Fibroblast of villous mesenchyme (primary cell): ENCODE data around the gene TMEM135. TPM values are rescaled to one million over a fixed set of nuclear protein-coding genes. Genes with fewer than 3 reads are reported as not detected.
A peak's percentile ranks its signal among the peaks of the same experiment; 100 is the strongest.
"Not testable (repeated sequence)": the region's sequence is repeated elsewhere in the genome, so short reads cannot be mapped to it uniquely, and the experiment has no call there.

Experiments used
- DNase-seq: peaks from one replicate; pipeline ENCODE4 v3.0.0-alpha.2; 2010; ENCODE audit warnings: low read depth
- H3K4me3 ChIP-seq: 2 replicates; pipeline ENCODE4 v1.5.1; 2011; ENCODE audit warnings: low read depth, mild to moderate bottlenecking, low read length
- total RNA-seq: library from RNA; depleted of rRNA; stranded (reverse); fragments of >200 nt; gene quantifications from 2 replicates; pipeline ENCODE4 v1.2.3, GENCODE V29; 2012
- TF ChIP-seq, protein P1 (sequence below): IDR thresholded peaks from 2 replicates; pipeline ENCODE4 v1.5.1; 2012; ENCODE audit warnings: low read depth, mild to moderate bottlenecking, low read length; ENCODE audit not compliant: insufficient read depth

The TMEM135 gene
- total RNA-seq, 1 donor, result 35.4 TPM

DNA sequence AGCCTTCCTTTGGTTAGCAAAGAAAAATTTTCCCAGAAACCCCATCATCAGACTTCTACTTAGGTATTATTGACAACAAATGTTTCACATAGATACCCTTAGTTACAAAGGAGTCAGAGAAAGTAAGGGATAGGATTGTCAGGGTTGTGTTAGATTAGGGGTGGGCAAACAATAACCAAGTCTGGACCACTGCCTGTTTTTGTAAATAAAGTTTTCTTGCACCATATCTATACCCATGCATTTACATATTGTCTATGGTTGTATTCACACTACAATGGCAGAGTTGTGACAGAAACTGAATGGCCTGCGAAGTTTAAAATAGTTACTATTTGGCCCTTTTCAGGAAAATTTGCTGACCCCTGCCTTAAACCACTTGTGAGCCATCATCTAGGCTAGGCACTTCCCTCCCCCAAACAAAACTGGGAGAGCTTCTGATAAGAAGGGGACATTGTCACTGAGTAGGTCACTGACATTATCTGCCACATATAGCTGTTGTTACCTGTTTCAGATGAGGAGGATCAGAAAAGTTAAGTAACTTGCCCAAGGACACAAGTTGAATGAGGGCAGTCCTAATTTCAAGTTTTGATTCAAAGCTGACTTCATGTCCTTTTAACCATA lies 40.7 kb upstream of the TMEM135 start:
- H3K4me3 ChIP-seq, result no peak overlapping the region
- no peak for DNase-seq
- TF ChIP-seq, protein P1, sequence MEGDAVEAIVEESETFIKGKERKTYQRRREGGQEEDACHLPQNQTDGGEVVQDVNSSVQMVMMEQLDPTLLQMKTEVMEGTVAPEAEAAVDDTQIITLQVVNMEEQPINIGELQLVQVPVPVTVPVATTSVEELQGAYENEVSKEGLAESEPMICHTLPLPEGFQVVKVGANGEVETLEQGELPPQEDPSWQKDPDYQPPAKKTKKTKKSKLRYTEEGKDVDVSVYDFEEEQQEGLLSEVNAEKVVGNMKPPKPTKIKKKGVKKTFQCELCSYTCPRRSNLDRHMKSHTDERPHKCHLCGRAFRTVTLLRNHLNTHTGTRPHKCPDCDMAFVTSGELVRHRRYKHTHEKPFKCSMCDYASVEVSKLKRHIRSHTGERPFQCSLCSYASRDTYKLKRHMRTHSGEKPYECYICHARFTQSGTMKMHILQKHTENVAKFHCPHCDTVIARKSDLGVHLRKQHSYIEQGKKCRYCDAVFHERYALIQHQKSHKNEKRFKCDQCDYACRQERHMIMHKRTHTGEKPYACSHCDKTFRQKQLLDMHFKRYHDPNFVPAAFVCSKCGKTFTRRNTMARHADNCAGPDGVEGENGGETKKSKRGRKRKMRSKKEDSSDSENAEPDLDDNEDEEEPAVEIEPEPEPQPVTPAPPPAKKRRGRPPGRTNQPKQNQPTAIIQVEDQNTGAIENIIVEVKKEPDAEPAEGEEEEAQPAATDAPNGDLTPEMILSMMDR, result no peak

DNA sequence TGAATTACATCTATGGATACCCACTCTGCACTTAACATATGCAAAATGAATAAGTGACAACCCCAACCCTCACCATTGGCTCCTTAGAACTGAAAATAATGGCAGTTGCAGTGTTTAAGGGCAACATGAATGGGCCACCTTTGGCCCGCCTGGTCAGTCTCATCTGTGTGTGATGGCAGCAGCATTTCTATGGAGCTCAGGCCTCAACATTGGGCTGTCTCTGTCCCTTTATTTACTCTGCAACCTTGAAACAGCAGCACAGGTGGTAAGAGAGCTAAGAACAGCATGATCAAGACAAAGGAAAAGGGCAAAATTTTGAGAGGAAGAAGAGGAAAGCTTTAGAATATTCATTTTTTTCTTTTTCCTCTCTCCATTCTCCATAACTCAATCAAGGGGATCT lies 38.3 kb upstream of the TMEM135 start:
- TF ChIP-seq, protein P1, result no peak
- H3K4me3 ChIP-seq, result no peak overlapping the region
- DNase-seq, result no peak

DNA sequence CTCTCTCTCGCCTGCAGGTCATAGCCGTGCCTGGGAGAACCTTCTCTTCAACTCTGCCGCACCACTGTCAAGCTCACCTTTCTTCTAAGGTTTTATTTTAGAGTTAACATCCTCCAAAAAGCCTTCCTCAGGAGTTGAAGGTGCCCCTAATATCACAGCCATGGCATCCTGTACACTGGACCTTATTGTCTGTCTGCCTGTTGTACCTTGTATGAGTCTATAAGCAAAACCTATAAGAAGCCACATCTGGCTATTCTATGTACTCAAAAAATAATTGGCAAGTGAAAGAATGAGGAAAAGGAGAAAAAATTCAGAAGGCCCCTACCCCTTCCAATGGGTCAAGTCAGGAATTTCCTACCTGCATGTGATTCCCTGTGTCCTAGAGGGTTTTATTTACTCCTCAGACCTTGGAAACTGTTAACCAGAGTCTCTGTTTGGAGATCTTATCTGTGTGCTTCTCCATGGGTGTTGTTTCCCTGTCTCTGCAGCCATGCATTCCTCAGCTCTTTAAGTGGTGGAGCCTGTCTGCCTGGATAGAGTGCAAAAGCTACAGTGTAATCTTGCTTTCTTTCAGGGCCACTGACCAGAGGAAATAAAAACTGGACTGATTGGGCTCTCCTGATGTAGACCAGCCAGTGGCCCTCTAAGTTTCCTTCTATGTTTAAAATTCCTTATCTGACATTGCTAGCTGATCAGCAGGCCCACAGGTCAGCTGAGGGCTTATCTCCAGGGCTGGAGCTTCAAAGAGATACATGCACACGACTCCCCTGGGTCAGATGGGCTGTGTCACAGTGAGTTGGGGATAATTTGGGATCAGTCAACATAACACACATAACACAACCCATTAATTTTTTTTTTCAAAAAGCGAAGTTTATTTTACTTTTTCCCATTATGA lies 37.6 kb upstream of the TMEM135 start:
- TF ChIP-seq, protein P1, result no peak
- peak; percentile 66 for DNase-seq
- no peak overlapping the region for H3K4me3 ChIP-seq

DNA sequence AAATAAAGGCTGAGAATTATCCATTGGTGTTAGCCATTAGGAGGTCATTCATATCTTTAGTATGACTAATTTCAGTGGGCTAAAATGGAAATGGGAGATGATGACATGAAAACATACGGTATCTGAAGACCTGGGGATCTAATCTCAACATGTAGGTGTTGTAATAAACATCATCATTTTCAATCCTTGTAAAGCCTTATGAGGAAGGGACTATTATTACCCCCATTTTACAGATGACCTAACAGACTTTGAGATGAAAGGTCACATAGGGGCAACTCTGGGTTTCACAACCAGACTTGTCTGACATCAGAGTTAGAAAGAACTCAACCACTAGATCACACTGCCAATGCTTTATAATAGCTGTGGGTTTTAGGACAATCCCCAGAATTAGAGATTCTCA lies 34.8 kb upstream of the TMEM135 start:
- no peak for DNase-seq
- H3K4me3 ChIP-seq, result no peak overlapping the region
- TF ChIP-seq, protein P1, result no peak

DNA sequence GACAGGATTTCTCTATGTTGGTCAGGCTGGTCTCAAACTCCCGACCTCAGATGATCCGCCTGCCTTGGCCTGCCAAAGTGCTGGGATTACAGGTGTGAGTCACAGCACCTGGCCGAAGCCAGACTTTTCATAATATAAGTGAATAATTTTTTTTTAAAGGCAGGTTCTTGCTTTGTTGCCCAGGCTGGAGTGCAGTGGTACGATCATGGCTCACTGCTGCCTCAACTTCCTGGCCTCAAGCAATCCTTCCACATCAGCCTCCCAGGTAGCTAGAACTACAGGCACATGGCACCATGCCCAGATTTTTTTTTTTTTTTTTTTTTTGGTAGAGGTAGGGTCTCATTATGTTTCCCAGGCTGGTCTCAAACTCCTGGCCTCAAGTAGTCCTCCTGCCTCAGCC lies 33.5 kb upstream of the TMEM135 start:
- not testable (repeated sequence) for DNase-seq, H3K4me3 ChIP-seq

DNA sequence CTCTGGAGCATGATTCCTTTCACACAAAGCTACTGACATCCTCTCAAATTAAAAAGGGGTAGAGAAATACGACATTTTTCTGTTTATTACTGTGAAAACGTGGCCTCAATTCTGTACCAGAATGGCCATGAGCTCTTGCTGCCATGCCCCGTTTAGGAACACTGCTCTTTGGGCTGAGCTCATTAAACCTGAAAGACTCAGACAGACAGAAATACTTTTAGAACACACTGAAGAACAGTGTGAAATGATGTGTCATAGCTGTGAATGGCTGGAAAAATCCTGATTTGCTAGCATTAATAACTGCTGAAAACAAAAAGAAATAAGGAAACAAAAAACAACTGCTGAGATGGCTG lies 32.2 kb upstream of the TMEM135 start:
- no peak for DNase-seq
- TF ChIP-seq, protein P1, result no peak
- H3K4me3 ChIP-seq, result no peak overlapping the region

DNA sequence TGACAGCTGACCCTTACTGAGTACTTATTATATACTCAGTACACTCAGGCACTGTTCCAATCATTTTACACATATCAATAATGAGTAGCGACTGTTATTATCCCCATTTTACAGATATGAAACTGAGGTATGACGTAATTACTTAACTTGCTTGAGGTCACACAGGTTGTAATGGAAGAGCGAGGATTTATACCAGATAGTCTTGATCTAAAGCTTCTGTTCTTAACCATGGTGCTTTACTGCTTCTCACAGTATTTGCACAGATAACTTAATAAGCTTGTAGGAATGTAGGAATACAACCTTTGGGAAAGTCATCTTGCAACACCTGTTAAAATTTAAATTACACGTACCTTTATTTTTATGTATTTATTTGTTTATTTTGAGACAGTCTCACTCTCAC lies 31.7 kb upstream of the TMEM135 start:
- no peak for DNase-seq
- TF ChIP-seq, protein P1, result no peak

More for the DNA sequence above, 31.7 kb upstream of the TMEM135 start:
- H3K4me3 ChIP-seq, result no peak overlapping the region
